ENCODE results near the gene RBM38. TPM values are rescaled to one million over a fixed set of nuclear protein-coding genes. Genes with fewer than 3 reads are reported as not detected.

Gene RBM38
- total and polyA plus RNA-seq, 10 of the 15 experiments (the other 5 are each of a cell fraction or from before 2014, with no cell fraction given) = 0.32 to 118 (median 25.2) TPM

DNA sequence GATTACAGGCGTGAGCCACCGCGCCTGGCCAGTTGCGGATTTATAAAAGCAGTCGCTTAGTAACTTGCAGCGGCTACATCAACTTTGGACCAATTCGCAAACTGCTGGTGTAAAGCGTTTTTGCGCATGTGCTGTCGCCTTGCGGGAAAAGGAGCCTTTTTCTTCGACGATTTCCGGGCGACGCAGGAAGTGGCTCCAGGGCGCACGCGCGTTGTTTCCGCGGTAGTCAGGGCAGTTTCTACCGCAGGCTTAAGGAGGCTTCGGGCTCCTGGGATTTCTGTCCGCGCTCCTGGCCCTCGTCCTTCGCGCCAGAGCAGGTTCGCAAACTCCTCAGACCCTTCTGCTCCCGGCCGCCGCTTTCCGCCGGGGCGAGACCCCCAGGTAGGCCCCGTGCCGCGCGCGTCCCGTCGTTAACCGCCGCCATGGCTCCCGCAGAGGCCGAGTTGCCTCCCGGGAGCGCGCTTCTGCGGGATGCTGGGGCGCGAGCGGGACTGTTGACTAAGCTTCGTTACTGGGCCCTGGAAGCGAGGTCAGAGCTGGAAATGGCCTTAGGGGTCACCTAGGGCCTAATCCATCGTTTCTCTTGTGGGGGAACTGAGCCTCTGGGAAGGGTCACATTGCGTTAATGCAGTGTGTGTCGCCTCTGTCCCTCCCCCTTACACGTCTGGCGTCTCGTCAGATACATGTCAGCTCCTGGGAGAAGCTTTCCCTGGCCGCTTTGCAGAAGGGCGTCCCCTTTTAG is 40.0 kb upstream of the RBM38 start, which contains the start of gene RAE1 (continued):
- TF ChIP-seq, protein P1, sequence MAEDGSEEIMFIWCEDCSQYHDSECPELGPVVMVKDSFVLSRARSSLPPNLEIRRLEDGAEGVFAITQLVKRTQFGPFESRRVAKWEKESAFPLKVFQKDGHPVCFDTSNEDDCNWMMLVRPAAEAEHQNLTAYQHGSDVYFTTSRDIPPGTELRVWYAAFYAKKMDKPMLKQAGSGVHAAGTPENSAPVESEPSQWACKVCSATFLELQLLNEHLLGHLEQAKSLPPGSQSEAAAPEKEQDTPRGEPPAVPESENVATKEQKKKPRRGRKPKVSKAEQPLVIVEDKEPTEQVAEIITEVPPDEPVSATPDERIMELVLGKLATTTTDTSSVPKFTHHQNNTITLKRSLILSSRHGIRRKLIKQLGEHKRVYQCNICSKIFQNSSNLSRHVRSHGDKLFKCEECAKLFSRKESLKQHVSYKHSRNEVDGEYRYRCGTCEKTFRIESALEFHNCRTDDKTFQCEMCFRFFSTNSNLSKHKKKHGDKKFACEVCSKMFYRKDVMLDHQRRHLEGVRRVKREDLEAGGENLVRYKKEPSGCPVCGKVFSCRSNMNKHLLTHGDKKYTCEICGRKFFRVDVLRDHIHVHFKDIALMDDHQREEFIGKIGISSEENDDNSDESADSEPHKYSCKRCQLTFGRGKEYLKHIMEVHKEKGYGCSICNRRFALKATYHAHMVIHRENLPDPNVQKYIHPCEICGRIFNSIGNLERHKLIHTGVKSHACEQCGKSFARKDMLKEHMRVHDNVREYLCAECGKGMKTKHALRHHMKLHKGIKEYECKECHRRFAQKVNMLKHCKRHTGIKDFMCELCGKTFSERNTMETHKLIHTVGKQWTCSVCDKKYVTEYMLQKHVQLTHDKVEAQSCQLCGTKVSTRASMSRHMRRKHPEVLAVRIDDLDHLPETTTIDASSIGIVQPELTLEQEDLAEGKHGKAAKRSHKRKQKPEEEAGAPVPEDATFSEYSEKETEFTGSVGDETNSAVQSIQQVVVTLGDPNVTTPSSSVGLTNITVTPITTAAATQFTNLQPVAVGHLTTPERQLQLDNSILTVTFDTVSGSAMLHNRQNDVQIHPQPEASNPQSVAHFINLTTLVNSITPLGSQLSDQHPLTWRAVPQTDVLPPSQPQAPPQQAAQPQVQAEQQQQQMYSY (CRISPR knock-in tag; IDR thresholded peaks at IDR 0.05) = no peak
- TF ChIP-seq SREBF1 (IDR thresholded peaks at IDR 0.05; ENCODE audit: low read length) (no peak), RBBP5 (conservative IDR thresholded peaks at IDR 0.05) (no peak), MAX (IDR thresholded peaks at IDR 0.05; ENCODE audit: low read depth, low read length) (no peak), ZBTB40 (IDR thresholded peaks at IDR 0.05; ENCODE audit: borderline replicate concordance) (peak; percentile 87), STAT3 (IDR thresholded peaks at IDR 0.05; ENCODE audit: low read depth, low read length) (no peak), EED (IDR thresholded peaks at IDR 0.05; ENCODE audit: low read depth) (0 out of 2 replicates have a peak, but pooled peaks have one; percentile 15), RUNX3 (IDR thresholded peaks at IDR 0.05; ENCODE audit: low read length) (peak; percentile 77), DPF2 (IDR thresholded peaks at IDR 0.05) (no peak), RB1 (IDR thresholded peaks at IDR 0.05; ENCODE audit: borderline replicate concordance) (peak; percentile 63; the same call in 1 of the 2 replicates), MXI1 (IDR thresholded peaks at IDR 0.05; ENCODE audit: low read depth, low read length) (peak; percentile 58; the same call in 1 of the 2 replicates), CREB1 (IDR thresholded peaks at IDR 0.05; ENCODE audit: low read depth) (peak; percentile 77), NBN (IDR thresholded peaks at IDR 0.05) (0 out of 2 replicates have a peak, but pooled peaks have one; percentile 55), POLR2AphosphoS2 (IDR thresholded peaks at IDR 0.05; ENCODE audit: low read depth, low read length) (no peak)
- TF ChIP-seq, protein P2, sequence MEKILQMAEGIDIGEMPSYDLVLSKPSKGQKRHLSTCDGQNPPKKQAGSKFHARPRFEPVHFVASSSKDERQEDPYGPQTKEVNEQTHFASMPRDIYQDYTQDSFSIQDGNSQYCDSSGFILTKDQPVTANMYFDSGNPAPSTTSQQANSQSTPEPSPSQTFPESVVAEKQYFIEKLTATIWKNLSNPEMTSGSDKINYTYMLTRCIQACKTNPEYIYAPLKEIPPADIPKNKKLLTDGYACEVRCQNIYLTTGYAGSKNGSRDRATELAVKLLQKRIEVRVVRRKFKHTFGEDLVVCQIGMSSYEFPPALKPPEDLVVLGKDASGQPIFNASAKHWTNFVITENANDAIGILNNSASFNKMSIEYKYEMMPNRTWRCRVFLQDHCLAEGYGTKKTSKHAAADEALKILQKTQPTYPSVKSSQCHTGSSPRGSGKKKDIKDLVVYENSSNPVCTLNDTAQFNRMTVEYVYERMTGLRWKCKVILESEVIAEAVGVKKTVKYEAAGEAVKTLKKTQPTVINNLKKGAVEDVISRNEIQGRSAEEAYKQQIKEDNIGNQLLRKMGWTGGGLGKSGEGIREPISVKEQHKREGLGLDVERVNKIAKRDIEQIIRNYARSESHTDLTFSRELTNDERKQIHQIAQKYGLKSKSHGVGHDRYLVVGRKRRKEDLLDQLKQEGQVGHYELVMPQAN (conservative IDR thresholded peaks at IDR 0.05) = peak; percentile 75
- TF ChIP-seq, protein P3, sequence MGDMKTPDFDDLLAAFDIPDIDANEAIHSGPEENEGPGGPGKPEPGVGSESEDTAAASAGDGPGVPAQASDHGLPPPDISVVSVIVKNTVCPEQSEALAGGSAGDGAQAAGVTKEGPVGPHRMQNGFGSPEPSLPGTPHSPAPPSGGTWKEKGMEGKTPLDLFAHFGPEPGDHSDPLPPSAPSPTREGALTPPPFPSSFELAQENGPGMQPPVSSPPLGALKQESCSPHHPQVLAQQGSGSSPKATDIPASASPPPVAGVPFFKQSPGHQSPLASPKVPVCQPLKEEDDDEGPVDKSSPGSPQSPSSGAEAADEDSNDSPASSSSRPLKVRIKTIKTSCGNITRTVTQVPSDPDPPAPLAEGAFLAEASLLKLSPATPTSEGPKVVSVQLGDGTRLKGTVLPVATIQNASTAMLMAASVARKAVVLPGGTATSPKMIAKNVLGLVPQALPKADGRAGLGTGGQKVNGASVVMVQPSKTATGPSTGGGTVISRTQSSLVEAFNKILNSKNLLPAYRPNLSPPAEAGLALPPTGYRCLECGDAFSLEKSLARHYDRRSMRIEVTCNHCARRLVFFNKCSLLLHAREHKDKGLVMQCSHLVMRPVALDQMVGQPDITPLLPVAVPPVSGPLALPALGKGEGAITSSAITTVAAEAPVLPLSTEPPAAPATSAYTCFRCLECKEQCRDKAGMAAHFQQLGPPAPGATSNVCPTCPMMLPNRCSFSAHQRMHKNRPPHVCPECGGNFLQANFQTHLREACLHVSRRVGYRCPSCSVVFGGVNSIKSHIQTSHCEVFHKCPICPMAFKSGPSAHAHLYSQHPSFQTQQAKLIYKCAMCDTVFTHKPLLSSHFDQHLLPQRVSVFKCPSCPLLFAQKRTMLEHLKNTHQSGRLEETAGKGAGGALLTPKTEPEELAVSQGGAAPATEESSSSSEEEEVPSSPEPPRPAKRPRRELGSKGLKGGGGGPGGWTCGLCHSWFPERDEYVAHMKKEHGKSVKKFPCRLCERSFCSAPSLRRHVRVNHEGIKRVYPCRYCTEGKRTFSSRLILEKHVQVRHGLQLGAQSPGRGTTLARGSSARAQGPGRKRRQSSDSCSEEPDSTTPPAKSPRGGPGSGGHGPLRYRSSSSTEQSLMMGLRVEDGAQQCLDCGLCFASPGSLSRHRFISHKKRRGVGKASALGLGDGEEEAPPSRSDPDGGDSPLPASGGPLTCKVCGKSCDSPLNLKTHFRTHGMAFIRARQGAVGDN (IDR thresholded peaks at IDR 0.05) = peak; percentile 88

All from GM12878 (cell line).